Measurements from ENCODE around the gene KRABD2.
"Not testable (repeated sequence)": the region's sequence is repeated elsewhere in the genome, so short reads cannot be mapped to it uniquely, and the experiment has no call there.

Gene KRABD2

GRCh38 chr17:8357910-8358309 lies 18.6 kb downstream of the KRABD2 start:
- FAIRE-seq: no peak

- FAIRE-seq: no peak
Measured at GRCh38 chr17:8354236-8354635, 22.3 kb downstream of the KRABD2 start.

GRCh38 chr17:8353736-8354135 lies 22.8 kb downstream of the KRABD2 start:
- FAIRE-seq: no peak

GRCh38 chr17:8350339-8350738 lies 26.2 kb downstream of the KRABD2 start:
- no peak for FAIRE-seq

GRCh38 chr17:8347001-8347400 lies 29.5 kb downstream of the KRABD2 start:
- FAIRE-seq: not testable (repeated sequence)

GRCh38 chr17:8345951-8346665 lies 30.4 kb downstream of the KRABD2 start:
- FAIRE-seq: no peak

DNA sequence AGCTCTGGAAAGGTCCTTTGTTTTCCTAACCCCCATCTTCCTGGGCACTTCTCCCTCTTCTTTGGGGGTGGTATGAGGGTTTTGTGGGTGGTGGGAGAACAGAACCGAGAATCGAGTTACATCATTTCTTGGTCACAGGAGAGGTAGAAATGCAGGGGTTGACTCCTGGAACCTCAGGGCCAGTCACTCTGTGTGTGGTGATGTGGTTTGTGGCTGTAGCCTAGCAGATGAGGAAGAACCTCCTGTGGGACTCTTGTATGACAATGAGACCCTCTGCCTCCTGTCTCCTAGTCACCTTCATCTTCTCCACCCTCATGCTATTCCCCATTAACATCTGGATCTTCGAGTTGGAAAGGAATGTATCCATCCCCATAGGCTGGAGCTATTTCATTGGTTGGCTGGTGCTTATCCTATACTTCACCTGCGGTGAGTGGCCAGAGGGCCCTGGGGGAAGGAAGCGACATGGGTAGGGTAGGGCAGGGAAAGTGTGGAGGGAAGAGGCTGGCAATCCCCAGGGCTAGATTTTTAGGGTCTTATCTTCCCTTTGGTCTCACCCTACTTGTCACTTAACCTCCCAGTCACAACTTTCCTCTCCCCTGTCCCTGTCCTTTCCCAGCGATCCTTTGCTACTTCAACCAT lies 31.3 kb downstream of the KRABD2 start:
- FAIRE-seq: no peak

DNA sequence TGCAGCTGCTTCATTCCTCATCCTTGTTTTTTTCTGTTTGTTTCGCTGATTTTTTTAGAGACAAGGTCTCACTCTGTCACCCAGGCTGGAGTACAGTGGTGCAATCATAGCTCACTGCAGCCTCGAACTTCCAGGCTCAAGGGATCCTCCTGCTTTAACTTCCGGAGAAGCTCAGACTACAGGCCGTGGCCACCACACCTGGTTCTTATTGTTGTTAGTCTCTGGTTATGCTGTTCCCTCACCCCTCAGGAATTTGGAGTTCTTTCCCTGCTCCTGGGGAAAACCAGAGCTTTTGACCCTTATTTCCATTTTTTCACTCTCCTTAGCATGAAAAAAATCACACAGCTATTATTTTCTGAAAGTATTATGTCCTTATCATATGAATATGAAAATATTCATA lies 35.0 kb downstream of the KRABD2 start:
- FAIRE-seq: no peak

GRCh38 chr17:8339540-8339939 lies 37.0 kb downstream of the KRABD2 start, which contains the start of gene ODF4:
Gene ODF4, plus strand, starts transcription at chr17:8339840. Its CDS starts 212 bp downstream, at chr17:8340052.
- no peak for FAIRE-seq

- FAIRE-seq: no peak
Measured at GRCh38 chr17:8338753-8339140, 37.8 kb downstream of the KRABD2 start.

- FAIRE-seq: no peak
Measured at GRCh38 chr17:8337802-8338752, 38.4 kb downstream of the KRABD2 start.

- no peak for FAIRE-seq
Measured at GRCh38 chr17:8333281-8333680, 43.2 kb downstream of the KRABD2 start.

GRCh38 chr17:8332688-8333087 lies 43.8 kb downstream of the KRABD2 start:
- FAIRE-seq: no peak

DNA sequence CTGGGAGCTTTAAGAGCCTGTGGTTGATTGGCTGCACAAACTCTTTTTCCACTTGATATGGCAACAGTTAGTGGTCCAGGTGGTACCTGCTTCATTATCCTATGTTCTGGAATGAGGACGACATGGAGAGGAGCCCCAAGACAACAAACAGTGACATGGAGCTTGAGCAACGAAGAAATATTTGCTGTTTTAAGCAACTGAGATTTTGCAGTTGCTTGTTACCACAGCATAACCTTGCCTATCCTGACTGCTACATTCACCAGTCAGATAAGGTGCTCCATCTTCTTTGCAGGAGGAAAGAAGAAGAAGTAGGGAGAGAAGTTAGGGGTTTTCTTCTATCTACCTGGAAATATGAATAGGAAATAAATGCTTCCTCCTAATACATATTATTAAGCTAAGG lies 44.4 kb downstream of the KRABD2 start:
- FAIRE-seq: no peak

GRCh38 chr17:8327303-8327649 lies 49.2 kb downstream of the KRABD2 start:
- no peak for FAIRE-seq

All from A204.1 (cell line).